ENCODE measurements around the gene CHEK2. TPM values are rescaled to one million over a fixed set of nuclear protein-coding genes. Genes with fewer than 3 reads are reported as not detected.
"Not testable (repeated sequence)": the region's sequence is repeated elsewhere in the genome, so short reads cannot be mapped to it uniquely, and the experiment has no call there.

The CHEK2 gene
- polyA plus RNA-seq, 1 donor from 2014 or later = 3.1 TPM

- Histone ChIP-seq H3K4me2 (ENCODE audit: low read length) (no peak overlapping the region), H3K27ac (ENCODE audit: low read length) (no peak overlapping the region), H3K4me3 (ENCODE audit: low read length) (no peak overlapping the region), H3K9ac (ENCODE audit: low read length) (no peak overlapping the region), H3K27me3 (ENCODE audit: insufficient read depth, low read depth, low read length) (no peaks in the 10 kb centered on the region), H2AFZ (ENCODE audit: low read depth, low read length) (no peak overlapping the region), H3K36me3 (ENCODE audit: insufficient read depth, low read length) (no peaks in the 10 kb centered on the region), H4K20me1 (ENCODE audit: insufficient read depth) (no peaks in the 10 kb centered on the region), H3K9me3 (ENCODE audit: low read length) (no peaks in the 10 kb centered on the region), H3K9me2 (ENCODE audit: insufficient read depth, low read length) (no peaks in the 10 kb centered on the region), H3K79me2 (replicated peaks; ENCODE audit: insufficient read depth, low read length) (no peaks in the 10 kb centered on the region), H3F3A (ENCODE audit: insufficient read depth, low read length, poor library complexity, severe bottlenecking) (no peaks in the 10 kb centered on the region)
- TF ChIP-seq CTCF (IDR thresholded peaks at IDR 0.05; ENCODE audit: poor library complexity, severe bottlenecking) = no peak
- no peak for TF ChIP-seq REST (IDR thresholded peaks at IDR 0.05; ENCODE audit: borderline replicate concordance)
- TF ChIP-seq RAD21 (conservative IDR thresholded peaks at IDR 0.05) = no peak
- no peak for TF ChIP-seq EZH2 (IDR thresholded peaks at IDR 0.05; ENCODE audit: borderline replicate concordance, insufficient read depth, low read length, poor library complexity, severe bottlenecking)
- TF ChIP-seq MXI1 (conservative IDR thresholded peaks at IDR 0.05; ENCODE audit: poor library complexity, severe bottlenecking) = no peak
- no peak for TF ChIP-seq EP300 (conservative IDR thresholded peaks at IDR 0.05; ENCODE audit: poor library complexity, severe bottlenecking)
- no peak for TF ChIP-seq POLR2AphosphoS5 (IDR thresholded peaks at IDR 0.05)
- no peak for TF ChIP-seq TAF1 (IDR thresholded peaks at IDR 0.05; ENCODE audit: low read depth)
- TF ChIP-seq SMC3 (conservative IDR thresholded peaks at IDR 0.05; ENCODE audit: poor library complexity) = no peak
These were observed 18.4 kb upstream of the CHEK2 start for GRCh38 chr22:28759861-28760560.

DNA sequence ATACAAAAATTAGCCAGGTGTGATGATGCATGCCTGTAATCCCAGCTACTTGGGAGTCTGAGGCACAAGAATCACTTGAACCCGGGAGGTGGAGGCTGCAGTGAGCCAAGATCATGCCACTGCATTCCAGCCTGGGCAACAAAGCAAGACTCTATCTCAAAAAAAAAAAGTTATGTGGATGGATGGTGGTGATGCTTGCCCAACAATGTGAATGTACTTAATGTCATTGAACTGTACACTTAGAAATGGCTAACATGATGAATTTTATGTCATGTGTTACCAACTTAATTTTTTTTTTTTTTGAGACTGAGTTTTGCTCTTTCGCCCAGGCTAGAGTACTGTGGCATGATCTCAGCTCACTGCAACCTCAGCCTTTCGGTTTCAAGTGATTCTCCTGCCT lies 12.9 kb upstream of the CHEK2 start:
- H3K36me3 ChIP-seq (ENCODE audit: insufficient read depth, low read length); H3K4me3 ChIP-seq (ENCODE audit: low read length); H3K27me3 ChIP-seq (ENCODE audit: insufficient read depth, low read depth, low read length); H3K79me2 ChIP-seq (replicated peaks; ENCODE audit: insufficient read depth, low read length); H3K9ac ChIP-seq (ENCODE audit: low read length); H2AFZ ChIP-seq (ENCODE audit: low read depth, low read length); H4K20me1 ChIP-seq (ENCODE audit: insufficient read depth); H3F3A ChIP-seq (ENCODE audit: insufficient read depth, low read length, poor library complexity, severe bottlenecking); H3K9me2 ChIP-seq (ENCODE audit: insufficient read depth, low read length); H3K9me3 ChIP-seq (ENCODE audit: low read length); H3K4me2 ChIP-seq (ENCODE audit: low read length); H3K27ac ChIP-seq (ENCODE audit: low read length): not testable (repeated sequence)

All from neural cell (in vitro differentiated cells).